H4 (cell line): ENCODE data around the gene CFAP45. TPM values are rescaled to one million over a fixed set of nuclear protein-coding genes. Genes with fewer than 3 reads are reported as not detected.

ENCODE experiments used
- DNase-seq: peaks from one replicate; pipeline ENCODE4 v3.0.0-alpha.2; 2015; ENCODE audit warnings: low spot score
- total RNA-seq: library from RNA; depleted of rRNA; stranded (reverse); fragments of >200 nt; shearing (Covaris generic); gene quantifications from 2 replicates; pipeline ENCODE4 v1.2.3, GENCODE V29; 2014

Gene CFAP45
- total RNA-seq, 1 experiment from 2014 or later, result 0.21 TPM

GRCh38 chr1:159936273-159936904, 36.4 kb upstream of the CFAP45 start:
- peak; percentile 35 for DNase-seq

- DNase-seq, result no peak
Observed at GRCh38 chr1:159935719-159936272, 35.8 kb upstream of the CFAP45 start.

DNA sequence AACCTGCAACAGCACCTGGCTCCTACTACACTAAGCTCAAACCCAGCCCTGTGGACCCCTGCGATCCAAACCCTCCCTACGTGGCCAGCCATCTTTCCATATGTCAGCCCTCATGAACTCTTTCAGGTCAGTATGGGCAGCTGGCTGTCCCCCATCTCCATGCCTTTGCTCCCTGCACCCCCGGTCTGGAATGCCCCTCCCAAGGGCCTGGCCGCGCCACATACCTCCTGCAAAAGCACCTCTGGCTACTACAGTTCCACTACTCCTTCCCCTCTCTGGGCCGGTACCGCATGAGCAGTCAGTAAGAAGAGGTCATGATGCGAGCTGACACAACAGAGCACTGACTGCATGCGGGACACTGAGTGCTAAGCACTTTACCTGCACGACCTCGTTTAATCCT, 35.3 kb upstream of the CFAP45 start:
- DNase-seq, result no peak

DNA sequence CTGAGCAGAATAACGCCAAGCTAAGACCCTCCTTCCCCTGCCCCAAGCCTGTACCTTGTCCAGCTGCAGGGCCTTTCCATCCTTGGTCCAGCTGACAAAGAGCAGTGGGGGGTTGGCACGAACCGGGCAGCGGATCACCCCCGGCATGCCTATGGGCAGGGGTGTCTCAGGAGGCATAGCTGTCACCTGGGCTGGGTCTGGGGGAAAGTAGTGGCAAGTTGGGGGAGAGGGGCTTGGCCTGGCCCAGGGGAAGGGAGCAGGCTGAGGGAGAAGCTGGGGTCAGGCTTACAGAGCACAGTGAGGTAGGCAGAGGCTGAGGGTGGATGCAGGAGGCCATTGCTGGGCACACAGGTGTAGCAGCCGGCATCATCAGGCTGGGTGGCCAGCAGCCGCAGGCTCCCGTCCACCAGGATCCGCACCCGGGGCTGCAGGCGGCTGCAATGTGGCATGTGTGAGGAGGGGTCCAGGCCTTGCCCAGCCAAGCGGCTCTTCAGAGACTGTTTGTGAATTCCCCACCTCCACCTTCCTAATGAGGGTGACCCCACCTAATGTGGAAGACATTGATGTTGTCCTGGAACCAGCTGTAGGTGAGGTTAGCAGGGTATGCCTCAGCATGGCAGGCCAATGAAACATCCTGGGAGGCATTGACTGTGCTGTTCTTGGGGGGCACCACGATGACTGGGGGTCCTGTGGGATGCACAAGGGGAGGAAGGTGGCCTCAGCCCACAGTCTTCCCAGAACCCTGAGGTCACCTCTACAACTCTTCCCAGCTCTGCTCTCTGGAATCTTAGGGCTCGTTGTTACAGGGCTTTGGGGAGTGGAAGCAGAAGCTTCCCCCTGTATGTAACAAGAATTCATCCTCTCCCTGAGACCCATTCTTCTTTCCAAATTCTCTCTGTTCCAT, 34.4 kb upstream of the CFAP45 start:
- no peak for DNase-seq

- DNase-seq, result no peak
Observed at GRCh38 chr1:159933347-159933746, 33.4 kb upstream of the CFAP45 start.

DNA sequence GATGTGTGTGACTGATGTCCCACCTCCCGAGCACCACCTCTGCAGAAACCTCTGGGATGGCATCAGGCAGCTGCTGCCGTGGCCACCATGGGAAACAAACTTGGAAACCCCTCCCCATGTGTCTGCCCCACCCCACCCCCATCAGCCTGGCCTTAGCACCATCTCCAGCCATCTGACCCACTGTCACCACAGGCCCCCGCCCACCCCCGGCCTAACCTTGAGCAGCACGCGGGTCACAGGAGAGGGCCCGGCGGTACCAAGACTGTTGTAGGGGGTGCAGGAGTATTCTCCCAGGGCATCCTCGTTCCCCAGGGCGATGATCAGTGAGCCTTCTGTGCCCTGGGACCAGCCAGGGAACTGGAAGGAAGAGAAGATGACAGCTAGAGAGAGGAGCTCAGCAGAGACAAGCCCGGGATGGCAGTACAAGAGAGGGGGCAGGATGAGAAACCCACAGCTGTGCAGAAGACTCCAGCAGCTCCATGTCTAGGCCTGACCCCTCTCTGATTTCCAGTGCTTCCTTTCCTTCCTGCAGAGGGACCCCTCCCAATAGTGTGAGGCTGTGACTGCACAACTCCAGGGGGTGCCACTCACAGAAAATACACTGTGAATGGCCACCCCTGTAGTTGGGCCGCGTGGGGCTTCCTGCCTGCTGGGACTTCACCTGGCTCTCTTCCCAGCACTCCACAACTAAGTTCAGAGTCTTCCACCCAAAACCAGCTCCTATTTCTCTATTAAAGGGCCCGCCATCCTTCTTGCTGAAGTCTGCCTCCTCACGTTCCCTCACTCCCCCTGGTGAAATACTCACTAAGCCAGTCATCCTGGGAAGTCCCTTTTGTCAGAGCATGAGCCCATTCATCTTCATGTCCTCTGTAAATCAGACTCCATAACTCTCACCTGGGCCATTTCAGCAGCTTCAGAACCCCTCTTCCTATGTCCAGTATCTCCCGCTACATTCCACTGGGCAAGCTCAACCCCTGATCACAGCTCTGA, 32.6 kb upstream of the CFAP45 start:
- DNase-seq, result no peak

DNA sequence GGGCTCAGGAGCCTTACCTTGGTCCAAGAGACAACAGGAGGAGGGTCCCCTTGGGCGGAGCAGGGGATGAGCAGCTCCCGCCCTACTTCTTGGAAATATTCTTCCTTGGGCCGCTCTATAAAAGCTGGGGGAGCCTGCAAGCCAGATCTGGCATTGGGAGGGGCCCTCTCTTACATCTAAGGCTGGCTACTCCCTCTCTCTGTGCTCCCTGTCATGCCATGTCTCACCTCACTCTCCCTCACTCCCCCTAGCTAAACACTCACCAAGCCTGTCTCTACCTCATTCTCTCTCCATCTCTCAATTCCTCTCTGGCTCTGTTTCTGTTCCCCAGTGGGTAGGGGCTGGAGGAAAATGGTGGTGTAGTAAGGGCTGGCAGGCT, 31.8 kb upstream of the CFAP45 start:
- DNase-seq, result no peak

DNA sequence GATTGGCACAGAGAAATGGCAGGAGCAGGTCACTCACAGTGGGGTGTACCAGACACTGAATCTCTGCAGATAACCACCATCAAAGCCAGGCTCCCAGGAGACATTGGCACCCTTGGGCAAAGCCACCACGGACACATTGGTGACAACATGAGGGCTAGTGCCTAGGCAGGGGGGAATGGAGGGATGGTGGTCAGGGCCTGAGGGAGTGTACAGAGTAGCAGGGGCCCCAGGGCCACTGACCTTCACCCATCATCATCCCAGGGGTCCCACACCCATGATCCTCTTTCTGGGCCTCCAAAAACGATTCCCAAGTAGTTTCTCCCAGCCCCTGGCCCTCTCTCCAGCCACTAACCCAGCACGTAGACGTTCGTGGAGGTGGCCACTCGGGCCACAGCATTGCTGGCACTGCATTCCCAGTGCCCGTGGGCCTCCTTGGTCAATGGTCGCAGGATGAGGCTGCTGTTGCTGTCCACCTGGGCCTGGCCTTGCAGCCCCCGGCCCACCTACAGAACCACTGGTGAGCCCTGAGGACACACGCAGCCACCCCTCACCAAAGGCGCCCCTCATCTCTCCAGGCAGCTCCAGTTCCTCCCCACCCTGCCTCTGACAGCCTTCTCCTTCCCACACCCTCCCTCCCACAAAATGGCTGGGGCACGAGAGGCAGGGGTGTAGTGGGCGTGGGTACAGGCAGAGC, 31.3 kb upstream of the CFAP45 start:
- DNase-seq, result no peak

DNA sequence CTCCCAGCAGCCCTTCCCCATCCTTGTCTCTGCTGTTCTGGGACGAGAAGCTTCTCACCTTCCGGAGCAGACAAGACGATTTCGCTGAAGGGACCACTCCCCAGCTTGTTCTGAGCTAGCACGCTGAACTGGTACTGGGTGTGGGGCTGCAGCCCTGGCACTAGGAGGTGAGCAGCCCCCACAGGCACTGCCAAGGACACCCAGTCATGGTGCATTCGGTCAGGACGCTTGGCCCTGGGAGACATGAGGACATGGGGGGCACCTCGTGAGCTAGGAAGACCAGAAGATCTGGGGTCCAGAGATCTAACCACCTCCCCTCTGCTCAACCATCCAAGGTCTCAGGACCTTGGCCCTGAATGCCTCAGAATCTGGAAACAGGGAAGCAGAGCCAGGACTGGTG, 30.7 kb upstream of the CFAP45 start:
- no peak for DNase-seq

DNA sequence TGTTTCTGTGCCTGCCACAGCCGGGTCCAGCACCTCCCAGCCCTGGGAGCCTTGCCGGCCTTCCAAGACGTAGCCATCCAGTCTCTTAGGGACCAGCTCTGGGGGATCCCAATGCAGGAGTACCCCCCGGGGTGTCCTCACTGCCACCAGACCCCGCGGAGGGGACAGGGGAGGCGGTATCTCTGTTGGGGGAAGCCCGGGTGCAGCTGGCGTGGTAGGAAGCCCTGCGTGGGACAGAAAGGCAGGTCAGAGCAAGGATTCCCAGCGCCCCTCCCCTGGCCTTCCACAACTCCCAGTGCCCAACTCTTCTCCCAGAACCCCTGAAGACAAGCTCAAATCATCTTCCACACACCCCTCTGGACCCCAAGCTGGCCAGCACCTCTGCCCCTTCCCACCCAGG, 30.3 kb upstream of the CFAP45 start:
- no peak for DNase-seq

DNA sequence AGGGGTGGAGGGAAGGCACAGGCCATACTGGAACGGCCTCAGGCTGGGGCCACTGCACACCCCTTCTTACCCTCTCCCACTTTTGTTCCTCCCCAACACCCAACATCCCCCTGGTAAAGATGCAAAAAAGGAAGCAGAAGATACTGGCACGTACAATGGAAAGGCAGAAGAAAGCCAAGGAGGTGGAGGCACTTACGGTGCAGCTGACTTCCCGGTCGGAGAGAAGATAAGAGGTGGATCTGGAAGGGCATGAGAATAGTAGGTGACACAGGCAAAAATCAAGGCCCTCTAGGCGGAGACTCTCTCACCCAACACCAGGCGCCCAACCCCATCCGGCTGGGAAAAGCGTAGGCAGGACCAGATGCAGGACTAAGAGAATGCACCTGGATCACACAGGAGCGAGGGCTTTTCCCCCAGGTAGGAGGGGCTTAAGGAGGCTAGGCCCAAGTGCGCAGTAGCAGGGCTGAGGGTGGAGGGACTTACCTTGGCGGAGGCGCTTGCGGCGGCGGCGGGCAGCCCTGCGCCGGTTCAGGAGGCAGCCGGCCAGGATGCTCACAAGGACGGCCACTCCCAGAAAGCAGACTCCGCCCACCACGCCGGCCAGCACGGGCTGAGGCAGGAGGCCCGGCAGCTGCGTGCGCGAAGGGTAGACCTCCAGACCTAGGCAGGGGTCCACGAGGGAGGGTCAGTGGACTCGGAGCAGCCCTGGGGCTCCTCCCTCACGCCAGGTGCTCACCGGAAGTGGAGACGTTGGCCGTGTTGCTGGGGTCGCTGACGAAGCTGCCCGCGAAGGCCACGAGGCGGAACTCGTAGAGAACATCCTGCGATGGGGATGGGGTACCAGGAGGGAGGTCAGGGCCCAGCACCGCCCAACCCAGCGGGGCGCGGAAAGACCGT, 29.4 kb upstream of the CFAP45 start:
- no peak for DNase-seq

GRCh38 chr1:159928491-159929050, 28.6 kb upstream of the CFAP45 start:
- DNase-seq, result no peak

DNA sequence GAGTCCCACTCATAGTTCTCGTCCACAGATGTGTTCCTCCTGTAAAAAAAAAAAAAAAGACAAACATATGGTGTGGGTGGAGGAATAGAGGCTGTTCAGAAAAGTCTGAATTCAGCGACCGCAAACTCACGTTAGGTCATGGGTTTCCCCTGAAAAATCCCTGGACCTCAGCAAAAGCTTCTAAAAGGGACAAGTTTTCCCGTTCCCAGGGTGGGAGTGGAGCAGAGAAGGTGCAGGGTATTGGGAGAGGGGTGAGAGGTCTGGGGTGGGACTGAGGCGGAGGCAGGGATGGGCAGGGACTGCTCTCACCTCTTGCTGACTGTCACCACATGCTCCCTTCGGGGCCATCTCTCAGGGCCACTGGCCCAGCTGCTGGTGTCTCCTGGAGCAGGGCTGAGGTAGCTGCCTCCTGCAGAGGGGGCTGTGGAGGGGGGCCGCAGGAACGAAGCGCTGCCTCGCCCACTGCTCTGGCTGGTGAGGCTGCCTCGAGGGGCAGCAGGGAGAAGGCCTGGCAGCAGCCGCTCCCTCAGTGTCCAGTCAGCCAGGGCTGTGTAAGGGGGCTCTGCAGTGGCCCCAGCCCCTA, 28.0 kb upstream of the CFAP45 start:
- no peak for DNase-seq

DNA sequence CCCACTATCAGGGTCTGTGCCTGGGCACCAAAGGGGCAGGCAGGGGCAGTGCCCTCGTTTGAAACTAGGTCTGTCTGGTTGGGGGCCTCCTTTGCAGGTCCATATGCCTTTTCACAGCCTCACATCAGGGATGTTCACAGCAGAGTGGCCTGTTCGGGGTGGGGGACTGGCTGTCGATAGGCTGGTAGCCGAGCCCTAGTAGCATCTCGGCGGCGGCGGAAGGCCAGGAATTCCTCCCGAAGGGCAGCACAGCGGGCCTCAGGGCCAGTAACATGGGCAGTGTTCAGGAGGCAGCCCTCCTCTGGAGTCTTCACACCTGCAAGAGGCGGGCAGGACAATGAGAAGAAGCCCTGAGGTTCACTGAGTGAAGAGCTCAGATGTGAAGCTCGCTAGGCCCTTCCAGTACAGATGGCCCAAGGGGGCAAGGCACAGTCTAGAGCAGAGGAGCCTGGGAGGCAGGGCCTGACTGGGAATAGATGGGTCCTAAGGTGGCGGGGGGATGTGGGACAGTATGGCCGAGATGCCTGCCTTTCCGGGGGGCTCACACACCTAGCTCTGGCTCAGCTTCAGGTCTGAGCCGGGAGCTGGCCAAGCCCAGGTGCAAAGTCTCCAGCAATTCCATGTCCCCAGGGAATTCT, 27.4 kb upstream of the CFAP45 start:
- no peak for DNase-seq

DNA sequence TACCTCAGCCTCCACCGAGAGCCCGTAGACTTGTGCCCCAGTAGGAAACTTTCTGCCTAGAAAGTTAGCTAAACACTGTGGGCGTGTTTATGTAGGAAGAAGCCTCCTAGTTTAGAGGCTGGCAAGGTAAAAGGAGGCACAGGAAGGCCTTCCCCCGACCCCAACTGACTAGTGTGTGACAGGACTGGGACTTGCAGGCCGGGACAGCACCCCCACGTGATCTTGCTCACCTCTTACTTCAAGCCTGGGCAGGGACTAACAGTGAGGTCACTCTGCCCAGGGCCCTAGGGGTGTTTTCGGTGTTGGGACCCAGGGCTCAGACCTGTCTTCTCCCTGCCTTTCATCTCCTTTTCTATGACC, 25.7 kb upstream of the CFAP45 start:
- DNase-seq, result no peak

- DNase-seq, result peak; percentile 84
Observed at GRCh38 chr1:159924791-159925718, 25.1 kb upstream of the CFAP45 start, which contains the start of gene TAGLN2. Gene TAGLN2 (minus strand): TSS chr1:159925507. CDS start chr1:159920509, 4,998 bp downstream.

DNA sequence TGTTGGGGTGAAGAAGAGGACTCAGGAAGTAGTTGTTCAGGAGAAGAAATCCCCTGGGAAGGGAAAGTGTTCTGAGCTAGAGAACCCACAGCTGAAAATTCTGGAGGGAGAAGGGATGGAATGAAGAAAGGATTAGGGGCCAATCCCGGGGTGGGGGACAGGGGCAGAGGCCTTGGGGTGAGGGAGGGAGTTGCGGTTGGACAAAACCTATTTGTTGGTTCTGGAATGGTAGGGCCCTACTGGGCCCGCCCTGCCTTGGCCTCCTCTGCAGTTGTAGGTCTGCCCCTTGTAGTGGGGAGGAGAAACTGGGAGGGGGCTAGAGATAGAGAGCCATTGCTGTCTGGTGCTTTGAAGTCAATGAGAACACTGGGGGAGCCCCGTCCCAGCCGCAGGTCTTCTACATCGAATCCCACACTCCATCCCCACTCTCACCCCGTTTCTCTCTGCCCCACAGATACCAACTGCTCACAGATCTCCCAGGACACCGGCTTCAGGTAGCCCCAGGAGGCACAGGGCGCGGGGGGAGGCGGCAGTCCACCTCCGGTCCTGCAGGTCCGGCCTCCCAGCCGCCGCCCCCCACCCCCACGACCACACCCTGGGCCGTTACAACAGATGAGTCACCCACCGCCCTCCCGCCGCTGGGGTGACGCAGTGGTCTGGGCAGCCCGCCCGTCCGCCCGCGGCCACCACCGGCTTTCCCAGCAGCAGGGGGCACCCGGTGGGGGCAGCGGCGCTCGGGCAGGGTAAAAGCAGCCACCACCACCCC, 24.2 kb upstream of the CFAP45 start:
- DNase-seq, result peak; percentile 82
